Measurements from ENCODE around the gene CDK14.

CDK14 gene

DNA sequence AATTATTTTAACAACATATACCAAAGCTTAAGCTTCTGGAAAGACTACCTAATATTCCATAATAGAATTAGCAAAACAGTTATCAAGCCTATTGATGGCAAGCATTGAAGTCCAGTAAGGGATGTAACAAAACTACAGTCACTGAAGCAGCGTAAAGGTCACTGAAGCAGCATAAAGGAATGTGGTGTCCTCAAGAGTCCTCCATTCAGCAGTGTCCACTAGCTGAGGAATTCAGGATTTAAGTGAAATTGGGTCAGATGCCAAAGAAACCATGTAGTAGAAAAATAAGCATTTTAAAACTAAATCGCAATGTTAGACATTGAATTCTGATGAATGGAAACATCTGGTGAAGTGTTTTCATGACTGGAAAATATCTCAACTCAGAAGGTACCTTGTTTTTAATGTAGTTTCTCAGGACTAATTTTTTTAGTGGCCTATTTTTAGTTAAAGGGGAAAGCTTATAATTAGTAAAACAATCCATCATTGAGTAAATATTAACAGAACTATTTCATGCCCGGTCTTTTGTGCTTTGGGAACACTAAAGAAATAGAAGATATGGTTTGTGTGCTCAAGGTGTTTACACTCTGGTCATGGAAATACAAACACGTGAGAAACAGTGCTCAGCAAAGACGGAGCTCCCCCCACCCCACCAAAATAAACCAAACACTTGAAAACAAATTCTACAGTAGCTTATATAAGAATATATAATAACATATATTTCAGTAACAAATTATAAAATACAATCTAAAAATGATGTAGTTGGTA is 121.4 kb downstream of the CDK14 start:
- Histone ChIP-seq H3K4me1 (ENCODE audit: insufficient read depth, low read length, poor library complexity, severe bottlenecking) (no peaks in the 10 kb centered on the region), H3K9ac (ENCODE audit: low read depth, low read length, poor library complexity, severe bottlenecking) (no peak overlapping the region), H3K9me3 (ENCODE audit: insufficient read depth, low read depth, low read length) (no peaks in the 10 kb centered on the region), H3K4me3 (ENCODE audit: low read length, poor library complexity, severe bottlenecking) (no peak overlapping the region), H3K27me3 (ENCODE audit: insufficient read depth, low read length, poor library complexity, severe bottlenecking) (no peaks in the 10 kb centered on the region), H3F3A (ENCODE audit: low read depth) (no peaks in the 10 kb centered on the region), H2AFZ (ENCODE audit: low read length) (no peak overlapping the region), H3K9me2 (replicated peaks; ENCODE audit: low read depth, low read length) (no peaks in the 10 kb centered on the region), H3K36me3 (ENCODE audit: insufficient read depth, low read length) (no peaks in the 10 kb centered on the region), H4K20me1 (ENCODE audit: insufficient read depth, low read length, poor library complexity, severe bottlenecking) (no peaks in the 10 kb centered on the region), H3K4me2 (ENCODE audit: low read depth, low read length, poor library complexity, severe bottlenecking) (no peak overlapping the region), H3K79me2 (ENCODE audit: insufficient read depth, low read length) (no peaks in the 10 kb centered on the region)
- TF ChIP-seq, protein P1, sequence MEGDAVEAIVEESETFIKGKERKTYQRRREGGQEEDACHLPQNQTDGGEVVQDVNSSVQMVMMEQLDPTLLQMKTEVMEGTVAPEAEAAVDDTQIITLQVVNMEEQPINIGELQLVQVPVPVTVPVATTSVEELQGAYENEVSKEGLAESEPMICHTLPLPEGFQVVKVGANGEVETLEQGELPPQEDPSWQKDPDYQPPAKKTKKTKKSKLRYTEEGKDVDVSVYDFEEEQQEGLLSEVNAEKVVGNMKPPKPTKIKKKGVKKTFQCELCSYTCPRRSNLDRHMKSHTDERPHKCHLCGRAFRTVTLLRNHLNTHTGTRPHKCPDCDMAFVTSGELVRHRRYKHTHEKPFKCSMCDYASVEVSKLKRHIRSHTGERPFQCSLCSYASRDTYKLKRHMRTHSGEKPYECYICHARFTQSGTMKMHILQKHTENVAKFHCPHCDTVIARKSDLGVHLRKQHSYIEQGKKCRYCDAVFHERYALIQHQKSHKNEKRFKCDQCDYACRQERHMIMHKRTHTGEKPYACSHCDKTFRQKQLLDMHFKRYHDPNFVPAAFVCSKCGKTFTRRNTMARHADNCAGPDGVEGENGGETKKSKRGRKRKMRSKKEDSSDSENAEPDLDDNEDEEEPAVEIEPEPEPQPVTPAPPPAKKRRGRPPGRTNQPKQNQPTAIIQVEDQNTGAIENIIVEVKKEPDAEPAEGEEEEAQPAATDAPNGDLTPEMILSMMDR (conservative IDR thresholded peaks at IDR 0.05; ENCODE audit: low read length) = no peak
- TF ChIP-seq EZH2phosphoT487 (IDR thresholded peaks at IDR 0.05; ENCODE audit: borderline replicate concordance) = no peak

DNA sequence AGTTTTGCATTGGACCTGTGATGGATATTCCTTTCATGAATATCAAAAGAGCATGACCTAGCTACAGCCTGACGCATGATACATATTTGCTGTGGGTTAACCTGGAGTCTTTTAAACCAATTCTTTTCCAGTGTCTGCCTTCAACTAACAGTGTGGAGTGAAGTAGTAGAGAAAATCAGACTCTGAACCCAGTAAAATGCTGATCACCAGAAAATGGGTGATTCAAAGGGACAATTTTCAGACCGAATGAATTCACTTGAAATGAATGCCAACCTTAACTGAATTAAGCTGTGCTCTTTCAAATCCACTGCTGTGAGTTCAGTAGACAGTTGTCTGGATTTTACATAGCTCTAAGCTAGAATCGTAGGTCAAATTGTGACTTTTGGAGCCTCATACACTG is 123.0 kb downstream of the CDK14 start:
- no peaks in the 10 kb centered on the region for H3K9me3 ChIP-seq (ENCODE audit: insufficient read depth, low read depth, low read length)
- no peaks in the 10 kb centered on the region for H3F3A ChIP-seq (ENCODE audit: low read depth)
- H3K9me2 ChIP-seq (replicated peaks; ENCODE audit: low read depth, low read length) = no peaks in the 10 kb centered on the region
- no peaks in the 10 kb centered on the region for H3K36me3 ChIP-seq (ENCODE audit: insufficient read depth, low read length)
- no peaks in the 10 kb centered on the region for H3K4me1 ChIP-seq (ENCODE audit: insufficient read depth, low read length, poor library complexity, severe bottlenecking)
- no peaks in the 10 kb centered on the region for H3K27me3 ChIP-seq (ENCODE audit: insufficient read depth, low read length, poor library complexity, severe bottlenecking)
- no peaks in the 10 kb centered on the region for H3K79me2 ChIP-seq (ENCODE audit: insufficient read depth, low read length)
- H4K20me1 ChIP-seq (ENCODE audit: insufficient read depth, low read length, poor library complexity, severe bottlenecking) = no peaks in the 10 kb centered on the region
- H3K4me2 ChIP-seq (ENCODE audit: low read depth, low read length, poor library complexity, severe bottlenecking) = no peak overlapping the region
- TF ChIP-seq, protein P1 (conservative IDR thresholded peaks at IDR 0.05; ENCODE audit: low read length) = no peak
- TF ChIP-seq EZH2phosphoT487 (IDR thresholded peaks at IDR 0.05; ENCODE audit: borderline replicate concordance) = no peak
- no peak overlapping the region for H3K9ac ChIP-seq (ENCODE audit: low read depth, low read length, poor library complexity, severe bottlenecking)
- no peak overlapping the region for H3K4me3 ChIP-seq (ENCODE audit: low read length, poor library complexity, severe bottlenecking)
- no peak overlapping the region for H2AFZ ChIP-seq (ENCODE audit: low read length)

DNA sequence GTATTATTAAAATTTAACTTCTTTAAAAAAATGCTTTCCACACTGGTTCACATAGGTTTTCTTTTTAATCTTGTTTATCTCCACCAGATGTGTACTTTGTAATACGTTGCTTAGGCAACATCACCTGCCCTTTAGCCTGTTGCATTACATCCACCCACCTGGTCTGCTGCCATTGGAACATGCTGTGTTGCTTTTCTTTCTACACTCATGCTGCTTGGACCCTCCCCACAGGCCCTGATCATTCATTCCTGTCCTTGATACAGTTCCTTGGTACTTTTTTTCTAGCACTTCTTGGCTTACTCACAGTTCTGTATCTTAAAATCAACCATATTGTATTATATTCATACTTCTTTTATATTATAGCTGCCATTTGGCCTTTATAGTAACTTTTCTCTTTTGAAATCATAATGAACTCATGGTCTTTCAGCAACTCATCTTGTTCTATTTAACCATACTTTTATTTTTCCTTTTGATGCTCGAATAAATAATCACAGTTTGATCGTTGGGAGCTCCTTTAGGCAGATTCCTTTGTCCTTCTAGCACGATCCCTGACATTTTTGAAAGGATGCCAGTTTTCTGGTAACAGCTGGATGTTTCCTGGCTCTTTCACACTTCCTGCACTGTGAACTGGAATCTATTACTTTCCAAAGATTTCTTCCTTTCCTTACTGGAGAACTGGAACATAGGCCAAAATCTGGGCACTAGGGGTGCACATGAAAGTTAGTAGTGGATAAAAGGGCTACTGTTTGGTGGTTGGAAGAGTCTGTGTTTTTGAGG is 125.1 kb downstream of the CDK14 start:
- Histone ChIP-seq H3K27me3 (ENCODE audit: insufficient read depth, low read length, poor library complexity, severe bottlenecking) (no peaks in the 10 kb centered on the region), H3K4me3 (ENCODE audit: low read length, poor library complexity, severe bottlenecking) (no peak overlapping the region), H3K9me2 (replicated peaks; ENCODE audit: low read depth, low read length) (no peaks in the 10 kb centered on the region), H2AFZ (ENCODE audit: low read length) (no peak overlapping the region), H3K9me3 (ENCODE audit: insufficient read depth, low read depth, low read length) (no peaks in the 10 kb centered on the region), H3K79me2 (ENCODE audit: insufficient read depth, low read length) (no peaks in the 10 kb centered on the region), H3F3A (ENCODE audit: low read depth) (no peaks in the 10 kb centered on the region), H3K9ac (ENCODE audit: low read depth, low read length, poor library complexity, severe bottlenecking) (no peak overlapping the region), H3K4me1 (ENCODE audit: insufficient read depth, low read length, poor library complexity, severe bottlenecking) (no peaks in the 10 kb centered on the region), H3K36me3 (ENCODE audit: insufficient read depth, low read length) (no peaks in the 10 kb centered on the region), H3K4me2 (ENCODE audit: low read depth, low read length, poor library complexity, severe bottlenecking) (no peak overlapping the region), H4K20me1 (ENCODE audit: insufficient read depth, low read length, poor library complexity, severe bottlenecking) (no peaks in the 10 kb centered on the region)
- no peak for TF ChIP-seq EZH2phosphoT487 (IDR thresholded peaks at IDR 0.05; ENCODE audit: borderline replicate concordance)
- TF ChIP-seq, protein P1 (conservative IDR thresholded peaks at IDR 0.05; ENCODE audit: low read length) = no peak

Measured in Loucy (cell line).